Ovary (tissue), 9 donors: Measurements from ENCODE around the gene MOV10. TPM values are rescaled to one million over a fixed set of nuclear protein-coding genes. Genes with fewer than 3 reads are reported as not detected.

Experiments
- DNase-seq, 5 donors: peaks; one replicate each; pipeline ENCODE4 v3.0.0-alpha.2; 2019 to 2020
- H3K27ac ChIP-seq, 2 donors: fragments of 200-600 bp; one replicate each; pipeline versions ENCODE4 v1.5.1 to v1.8.0; 2019 to 2022
- H3K27me3 ChIP-seq: fragments of 200-600 bp; one replicate; pipeline ENCODE4 v1.8.0; 2022
- H3K36me3 ChIP-seq: fragments of 200-600 bp; sonication (generic); one replicate; pipeline ENCODE4 v1.5.1; 2019
- H3K4me1 ChIP-seq: one replicate; pipeline ENCODE4 v1.8.1; 2013; ENCODE audit warnings: mild to moderate bottlenecking, moderate library complexity; ENCODE audit not compliant: insufficient read depth
- H3K4me3 ChIP-seq: fragments of 200-600 bp; sonication (generic); one replicate; pipeline ENCODE4 v1.5.1; 2017
- H3K9me3 ChIP-seq, 2 donors: fragments of 200-600 bp in 1 of 2; sonication (generic) in 1 of 2; one replicate each; pipeline versions ENCODE4 v1.5.1 to v1.8.1; 2013 to 2019; ENCODE audit warnings: mild to moderate bottlenecking in 1 of 2, moderate library complexity in 1 of 2
- CTCF ChIP-seq, 3 donors: fragments of 450-650 bp in 2 of 3; fragments of 200-600 bp in 1 of 3; IDR thresholded peaks; one replicate each; pipeline versions ENCODE4 v1.5.1 to v1.8.0; 2016 to 2022; ENCODE audit warnings: antibody characterized with exemption in 3 of 3, mild to moderate bottlenecking in 1 of 3
- EP300 ChIP-seq: sonication (generic); formaldehyde crosslinking; IDR thresholded peaks from one replicate; pipeline ENCODE4 v1.6.1; 2017; ENCODE audit warnings: antibody characterized with exemption
- POLR2A ChIP-seq: fragments of 450-650 bp; IDR thresholded peaks from one replicate; pipeline ENCODE4 v1.6.1; 2017; ENCODE audit warnings: antibody characterized with exemption, mild to moderate bottlenecking, moderate library complexity
- WGBS, 3 donors: extraction: QIAGEN DNeasy Blood & Tissue Kit in 1 of 3; methylation state at CpG; one replicate each; pipeline versions ENCODE4 v1.1.5 to v1.1.7; 2013 to 2017; 5-methylcytosine and 5-hydroxymethylcytosine counted together
- intact Hi-C, 4 donors: fragments of 100-400 bp; cut with DNase I; formaldehyde crosslinking; loops; one replicate each; pipeline versions ENCODE4 v1.11.0 to v1.15.1; 2022 to 2023
- polyA plus RNA-seq, 2 donors: library from polyadenylated mRNA; stranded (reverse); fragments of 200-250 nt in 1 of 2; fragments of 350-450 nt in 1 of 2; fragmentation: Illumina TruSeq in 1 of 2; extraction: RNeasy Lipid Tissue Mini Kit (QIAGEN cat#74804) in 1 of 2; gene quantifications; one replicate each; pipeline ENCODE4 v1.2.3, GENCODE V29; 2013 to 2014
- total RNA-seq, 7 donors: library from RNA; depleted of rRNA in 2 of 7; stranded (reverse); fragments of >200 nt in 2 of 7; fragmentation: NEBNext Ultra II Directional in 3 of 7; extraction: Animal tissue kit (Norgen Biotek cat#: 25700) in 3 of 7; gene quantifications; one replicate each; pipeline versions ENCODE4 v1.1.0 to v1.2.4, GENCODE V29; 2016 to 2023
- donor health status: DM: no; HTN: no; CAD: no; lungs with moderate emphysema.
- donor health status: DM: no; HTN: no; CAD: no.
- donor health status: Bipolar disorder and iron deficiency.
- donor health status: DM: yes; HTN: yes; CAD: no.
- donor health status: DM: no; HTN: no; CAD: no.
- donor health status: DM: yes; HTN: yes; CAD: no.

The MOV10 gene
- total and polyA plus RNA-seq, 9 donors, result 31.7 to 66.3 (median 50.2) TPM

- Histone ChIP-seq H3K4me3 (peak within 1 kb of the TSS; percentile 67), H3K4me1 (peaks cover 9% of the 10 kb centered on the region), H3K27me3 (no peaks in the 10 kb centered on the region), H3K36me3 (no peaks in the 10 kb centered on the region), H3K9me3 (no peaks in the 10 kb centered on the region), H3K27ac (peak within 1 kb of the TSS; percentile 85 to 92)
- no peak for TF ChIP-seq CTCF (IDR thresholded peaks at IDR 0.05)
- peak; percentile 65 for TF ChIP-seq POLR2A
- 1% methylated on average over 16 to 61 of the region's 61 CpGs for WGBS, 3 donors
- intact Hi-C loops, result loop anchor here (2.0 to 10.0 kb wide), 10 partner anchors 34 to 316 kb away; partner anchors contain the start of genes CTTNBP2NL (in 2 of the 4), CAPZA1 (in 1 of the 4), MOV10 (in 1 of the 4) and ST7L (in 1 of the 4)
- peak; percentile 74 to 83 (median 77) for DNase-seq
Measured at GRCh38 chr1:112706505-112707220, 32.2 kb downstream of the MOV10 start, which contains the start of gene RHOC. Gene RHOC (minus strand): TSS chr1:112707127. CDS start chr1:112703799, 3,328 bp downstream.

GRCh38 chr1:112707221-112708001, 33.0 kb downstream of the MOV10 start:
- Histone ChIP-seq H3K4me1 (peaks cover 7% of the 10 kb centered on the region), H3K27ac (peak overlapping the region; percentile 85 to 92), H3K4me3 (peak overlapping the region; percentile 67), H3K27me3 (no peaks in the 10 kb centered on the region), H3K9me3 (no peaks in the 10 kb centered on the region), H3K36me3 (no peaks in the 10 kb centered on the region)
- DNase-seq, result peak; percentile 91 to 93 (median 92)
- TF ChIP-seq CTCF (IDR thresholded peaks at IDR 0.05) (peak; percentile 89 to 94 (median 91)), EP300 (no peak), POLR2A (no peak)
- intact Hi-C loops, result loop anchor here (2.0 to 10.0 kb wide), 10 partner anchors 35 to 317 kb away; partner anchors contain the start of genes CTTNBP2NL (in 2 of the 4), CAPZA1 (in 1 of the 4), MOV10 (in 1 of the 4) and ST7L (in 1 of the 4)
- WGBS, 3 donors, result 3 to 8% (median 4%) methylated on average over 23 to 42 of the region's 42 CpGs

GRCh38 chr1:112708002-112708448, 33.6 kb downstream of the MOV10 start:
- TF ChIP-seq EP300 (no peak), POLR2A (no peak), CTCF (IDR thresholded peaks at IDR 0.05) (no peak)
- no peaks in the 10 kb centered on the region for H3K36me3 ChIP-seq
- intact Hi-C loops, result loop anchor here in 3 of 4 donors (5.0 to 10.0 kb wide), 8 partner anchors 36 to 316 kb away; partner anchors contain the start of genes CTTNBP2NL (in 2 of the 3), CAPZA1 (in 1 of the 3), MOV10 (in 1 of the 3) and ST7L (in 1 of the 3)
- no peak overlapping the region for H3K4me3 ChIP-seq
- peak overlapping the region in 1 of 2 donors; percentile 85 for H3K27ac ChIP-seq
- WGBS, 3 donors, result 68 to 76% (median 71%) methylated on average over 6 of the region's 6 CpGs
- H3K4me1 ChIP-seq, result peaks cover 7% of the 10 kb centered on the region
- H3K27me3 ChIP-seq, result no peaks in the 10 kb centered on the region
- no peaks in the 10 kb centered on the region for H3K9me3 ChIP-seq
- no peak for DNase-seq

GRCh38 chr1:112708489-112708888, 34.0 kb downstream of the MOV10 start:
- H3K27me3 ChIP-seq, result no peaks in the 10 kb centered on the region
- peaks cover 7% of the 10 kb centered on the region for H3K4me1 ChIP-seq
- no peak overlapping the region for H3K27ac ChIP-seq
- H3K4me3 ChIP-seq, result no peak overlapping the region
- H3K36me3 ChIP-seq, result no peaks in the 10 kb centered on the region
- 90 to 95% (median 90%) methylated on average over 3 of the region's 3 CpGs for WGBS, 3 donors
- intact Hi-C loops, result loop anchor here in 3 of 4 donors (5.0 to 10.0 kb wide), 8 partner anchors 36 to 316 kb away; partner anchors contain the start of genes CTTNBP2NL (in 2 of the 3), CAPZA1 (in 1 of the 3), MOV10 (in 1 of the 3) and ST7L (in 1 of the 3)
- H3K9me3 ChIP-seq, result no peaks in the 10 kb centered on the region
- DNase-seq, result no peak
- TF ChIP-seq EP300, result no peak
- TF ChIP-seq CTCF (IDR thresholded peaks at IDR 0.05), result no peak
- no peak for TF ChIP-seq POLR2A
